Esophagus (tissue), 2 donors: ENCODE data around the gene COL5A3. TPM values are rescaled to one million over a fixed set of nuclear protein-coding genes. Genes with fewer than 3 reads are reported as not detected.
"Not testable (repeated sequence)": the region's sequence is repeated elsewhere in the genome, so short reads cannot be mapped to it uniquely, and the experiment has no call there.

ENCODE experiments used
- H3K27ac ChIP-seq, 2 donors: one replicate each; pipeline ENCODE4 v1.5.1; 2013; ENCODE audit warnings: low read depth in 2 of 2, mild to moderate bottlenecking in 2 of 2, inconsistent platforms in 1 of 2, low read length in 1 of 2, moderate library complexity in 1 of 2
- H3K27me3 ChIP-seq, 2 donors: one replicate each; pipeline ENCODE4 v1.6.1; 2013; ENCODE audit warnings: low read length in 2 of 2, control low read depth in 1 of 2, mild to moderate bottlenecking in 1 of 2; ENCODE audit not compliant: insufficient read depth in 2 of 2, control insufficient read depth in 1 of 2
- H3K36me3 ChIP-seq, 2 donors: one replicate each; pipeline ENCODE4 v1.6.1; 2013; ENCODE audit warnings: low read length in 1 of 2; ENCODE audit not compliant: control insufficient read depth in 2 of 2, insufficient read depth in 2 of 2
- H3K4me1 ChIP-seq, 2 donors: one replicate each; pipeline ENCODE4 v1.6.1; 2013; ENCODE audit warnings: low read length in 1 of 2; ENCODE audit not compliant: control insufficient read depth in 2 of 2, insufficient read depth in 2 of 2
- H3K4me3 ChIP-seq, 2 donors: one replicate each; pipeline ENCODE4 v1.5.1; 2013; ENCODE audit warnings: low read length in 2 of 2, mild to moderate bottlenecking in 2 of 2, low read depth in 1 of 2, moderate library complexity in 1 of 2
- H3K9me3 ChIP-seq, 2 donors: one replicate each; pipeline ENCODE4 v1.6.1; 2013; ENCODE audit warnings: mild to moderate bottlenecking in 2 of 2, low read depth in 1 of 2, low read length in 1 of 2, moderate library complexity in 1 of 2; ENCODE audit not compliant: control insufficient read depth in 2 of 2, insufficient read depth in 1 of 2
- WGBS, 2 donors: extraction: QIAGEN DNeasy Blood & Tissue Kit; methylation state at CpG; one replicate each; pipeline ENCODE4 v1.1.7; 2013; 5-methylcytosine and 5-hydroxymethylcytosine counted together
- polyA plus RNA-seq, 2 donors: library from polyadenylated mRNA; stranded (reverse); fragments of 200-250 nt; gene quantifications; one replicate each; pipeline ENCODE4 v1.2.3, GENCODE V29; 2013
- donor health status: healthy with polysubstance abuse.
- donor health status: Bipolar disorder and iron deficiency.

The COL5A3 gene
- polyA plus RNA-seq, 2 donors, result 5.6 to 6.8 TPM

GRCh38 chr19:10033614-10034013 is 23.3 kb upstream of the COL5A3 start:
- H3K36me3 ChIP-seq, result no peaks in the 10 kb centered on the region
- no peak overlapping the region for H3K27ac ChIP-seq
- H3K27me3 ChIP-seq, result no peaks in the 10 kb centered on the region
- H3K4me3 ChIP-seq, result no peak overlapping the region
- 72 to 73% methylated on average over 8 of the region's 8 CpGs for WGBS, 2 donors
- H3K9me3 ChIP-seq, result no peaks in the 10 kb centered on the region
- no peaks in the 10 kb centered on the region for H3K4me1 ChIP-seq

DNA sequence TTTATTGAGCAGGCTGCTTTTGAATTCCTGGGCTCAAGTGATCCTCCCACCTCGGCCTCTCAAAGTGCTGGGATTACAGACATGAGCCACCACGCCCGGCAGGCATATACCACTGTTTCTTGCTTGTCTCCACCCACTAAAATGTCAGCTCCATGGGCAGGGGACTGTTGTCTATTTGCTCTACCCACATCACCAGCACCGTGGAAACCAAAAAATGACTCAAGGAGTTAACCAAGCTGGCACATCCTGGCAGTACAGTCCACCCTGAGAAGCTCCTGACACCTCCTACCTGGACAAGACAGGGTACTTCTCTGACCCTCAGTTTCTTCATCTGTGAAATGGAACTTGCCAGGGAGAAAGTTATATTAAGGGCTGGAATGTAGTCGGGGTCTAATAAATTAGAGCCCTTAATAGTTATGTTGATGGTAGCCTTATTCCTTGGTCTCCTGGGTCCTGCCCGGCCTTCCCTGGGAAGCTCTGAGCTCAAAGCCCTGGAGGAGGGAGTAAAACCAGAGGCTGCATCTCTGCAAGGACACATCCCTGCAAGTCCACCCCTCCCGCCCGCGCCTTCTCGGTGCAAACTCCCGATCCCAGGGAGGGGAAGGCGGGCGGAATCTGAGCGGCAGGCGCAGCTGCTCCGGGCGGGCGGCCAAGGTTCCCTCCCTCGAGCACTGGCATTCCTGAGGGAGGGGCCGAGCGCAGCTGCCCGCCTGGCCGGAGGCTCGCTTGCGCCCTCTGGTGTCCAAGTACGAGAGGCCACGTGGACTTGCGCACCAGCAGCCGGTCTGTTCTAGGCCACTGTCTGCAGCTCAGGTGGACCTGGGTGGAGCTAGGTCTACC is 17.1 kb upstream of the COL5A3 start:
- 5% methylated on average over 29 of the region's 29 CpGs for WGBS, 2 donors
- Histone ChIP-seq H3K4me3 (no peak overlapping the region), H3K27me3 (no peaks in the 10 kb centered on the region), H3K4me1 (peaks cover 0 to 3% of the 10 kb centered on the region in 2 donors), H3K9me3 (no peaks in the 10 kb centered on the region), H3K27ac (peak overlapping the region in 1 of 2 donors; percentile 23), H3K36me3 (no peaks in the 10 kb centered on the region)

DNA sequence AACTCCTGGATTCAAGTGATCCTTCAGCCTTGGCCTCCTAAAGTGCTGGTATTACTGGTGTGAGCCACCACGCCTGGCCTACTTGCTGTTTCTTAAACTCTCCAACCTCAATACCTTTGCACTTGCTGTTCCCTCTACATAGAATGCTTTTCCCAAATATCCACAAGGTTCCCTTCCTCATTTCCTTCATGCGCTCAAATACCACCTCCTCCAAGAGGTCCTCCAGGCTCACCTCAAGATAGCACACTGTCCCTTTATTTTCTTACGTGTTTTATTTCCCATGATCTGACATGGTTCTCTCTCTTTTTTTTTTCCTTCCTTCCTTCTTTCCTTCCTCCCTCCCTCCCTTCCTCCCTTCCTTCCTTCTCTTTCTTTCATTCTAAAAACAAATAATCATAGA is 16.4 kb upstream of the COL5A3 start:
- Histone ChIP-seq H3K4me1 (peaks cover 0 to 3% of the 10 kb centered on the region in 2 donors), H3K36me3 (no peaks in the 10 kb centered on the region), H3K27me3 (no peaks in the 10 kb centered on the region), H3K9me3 (no peaks in the 10 kb centered on the region), H3K27ac (no peak overlapping the region), H3K4me3 (no peak overlapping the region)
- 87 to 90% methylated on average over 3 of the region's 3 CpGs for WGBS, 2 donors

DNA sequence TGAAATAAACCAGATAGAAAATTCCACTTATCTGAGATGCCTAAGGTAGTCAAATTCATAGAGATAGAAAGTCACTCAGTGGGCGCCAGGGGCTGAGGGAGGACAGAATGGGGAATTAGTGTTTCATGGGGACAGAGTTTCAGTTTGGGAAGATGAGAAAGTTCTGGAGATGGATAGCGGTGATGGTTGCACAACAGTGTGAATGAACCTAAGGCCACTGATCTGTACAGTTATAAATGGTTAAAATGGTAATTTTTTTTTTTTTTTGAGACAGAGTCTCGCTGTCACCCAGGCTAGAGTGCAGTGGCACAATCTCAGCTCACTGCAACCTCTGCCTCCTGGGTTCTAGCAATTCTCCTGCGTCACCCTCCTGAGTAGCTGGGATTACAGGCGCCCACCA is 12.8 kb upstream of the COL5A3 start:
- not testable (repeated sequence) for H3K9me3 ChIP-seq, H3K27ac ChIP-seq, H3K27me3 ChIP-seq, H3K4me3 ChIP-seq, H3K4me1 ChIP-seq, H3K36me3 ChIP-seq
- 79 to 92% methylated on average over 5 of the region's 5 CpGs for WGBS, 2 donors

DNA sequence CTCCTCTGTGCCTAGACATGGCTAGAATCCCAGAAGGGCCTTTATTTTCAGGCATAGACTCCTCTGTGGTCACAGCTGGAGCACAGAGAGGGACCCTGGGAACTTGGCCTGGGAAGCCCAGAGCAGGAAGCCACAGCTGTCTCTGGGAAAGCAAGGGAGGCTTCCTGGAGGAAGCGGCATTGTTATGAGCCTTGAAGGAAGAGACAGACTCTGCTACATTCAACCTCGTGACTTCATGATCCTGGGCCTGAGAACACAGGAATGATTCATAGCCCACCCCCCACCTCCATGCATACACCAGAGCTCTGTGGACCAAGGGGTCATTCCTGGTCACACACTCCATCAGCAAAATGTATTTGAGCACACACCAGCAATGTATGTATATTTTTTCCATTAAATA is 11.6 kb upstream of the COL5A3 start:
- H3K36me3 ChIP-seq, result no peaks in the 10 kb centered on the region
- H3K27ac ChIP-seq, result no peak overlapping the region
- H3K4me1 ChIP-seq, result no peaks in the 10 kb centered on the region
- no peak overlapping the region for H3K4me3 ChIP-seq
- no peaks in the 10 kb centered on the region for H3K27me3 ChIP-seq
- H3K9me3 ChIP-seq, result no peaks in the 10 kb centered on the region
- WGBS, 2 donors, result 88 to 89% methylated on average over 2 of the region's 2 CpGs

DNA sequence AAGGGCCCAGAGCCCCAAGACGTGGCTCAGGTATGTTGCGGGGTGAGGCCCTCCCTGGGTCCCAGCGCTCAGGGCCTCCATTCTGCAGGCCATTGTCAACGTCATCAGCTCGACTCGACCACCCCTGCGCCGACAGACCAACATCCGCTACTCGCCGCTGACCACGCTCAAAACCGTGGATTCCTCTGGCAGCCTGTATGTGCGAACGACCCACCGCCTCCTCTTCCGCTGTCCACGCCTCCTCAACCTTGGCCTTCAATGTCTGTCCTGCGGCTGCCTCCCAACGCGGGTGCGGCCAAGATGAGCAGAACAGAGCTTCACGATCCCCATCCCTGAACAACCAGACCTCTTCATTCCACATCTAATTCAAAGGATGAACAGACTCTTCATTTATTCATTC is 11.1 kb upstream of the COL5A3 start:
- WGBS, 2 donors, result 91 to 92% methylated on average over 23 of the region's 23 CpGs

DNA sequence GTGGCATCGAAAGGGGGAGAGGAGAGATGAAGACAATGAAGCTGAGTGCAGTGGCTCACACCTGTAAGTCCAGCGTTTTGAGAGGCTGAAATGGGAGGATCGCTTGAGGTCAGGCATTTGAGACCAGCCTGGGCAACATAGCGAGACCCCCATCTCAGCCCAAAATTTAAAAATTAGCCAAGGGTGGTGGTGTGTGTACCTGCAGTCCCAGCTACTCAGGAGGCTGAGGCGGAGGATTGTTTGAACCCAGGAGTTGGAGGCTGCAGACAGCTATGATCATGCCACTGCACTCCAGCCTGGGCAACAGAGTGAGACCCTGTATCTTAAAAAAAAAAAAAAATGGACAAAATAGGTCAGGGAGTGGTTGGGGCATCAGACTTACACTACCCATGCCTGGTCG is 10.5 kb upstream of the COL5A3 start:
- no peak overlapping the region for H3K27ac ChIP-seq
- H3K27me3 ChIP-seq, result no peaks in the 10 kb centered on the region
- no peaks in the 10 kb centered on the region for H3K9me3 ChIP-seq
- no peak overlapping the region for H3K4me3 ChIP-seq
- no peaks in the 10 kb centered on the region for H3K36me3 ChIP-seq
- H3K4me1 ChIP-seq, result no peaks in the 10 kb centered on the region
- 80% methylated on average over 6 of the region's 6 CpGs for WGBS, 2 donors

More for the DNA sequence above, 11.1 kb upstream of the COL5A3 start:
- H3K27me3 ChIP-seq, result no peaks in the 10 kb centered on the region
- H3K4me1 ChIP-seq, result no peaks in the 10 kb centered on the region
- no peak overlapping the region for H3K27ac ChIP-seq
- no peaks in the 10 kb centered on the region for H3K9me3 ChIP-seq
- no peaks in the 10 kb centered on the region for H3K36me3 ChIP-seq
- H3K4me3 ChIP-seq, result no peak overlapping the region

- WGBS, 2 donors, result 66 to 69% methylated on average over 5 of the region's 5 CpGs
- Histone ChIP-seq H3K27ac (no peak overlapping the region), H3K4me1 (no peaks in the 10 kb centered on the region), H3K36me3 (no peaks in the 10 kb centered on the region), H3K9me3 (no peaks in the 10 kb centered on the region), H3K27me3 (no peaks in the 10 kb centered on the region), H3K4me3 (no peak overlapping the region)
Measured at GRCh38 chr19:10019246-10019645, 8.9 kb upstream of the COL5A3 start.

GRCh38 chr19:10018786-10019185 is 8.5 kb upstream of the COL5A3 start:
- Histone ChIP-seq H3K4me3 (no peak overlapping the region), H3K9me3 (no peaks in the 10 kb centered on the region), H3K36me3 (no peaks in the 10 kb centered on the region), H3K27me3 (no peaks in the 10 kb centered on the region), H3K27ac (no peak overlapping the region), H3K4me1 (peaks cover 2% of the 10 kb centered on the region in 2 donors)
- WGBS, 2 donors, result 84 to 86% methylated on average over 9 of the region's 9 CpGs

GRCh38 chr19:10018263-10018662 is 8.0 kb upstream of the COL5A3 start:
- H3K36me3 ChIP-seq, result no peaks in the 10 kb centered on the region
- H3K9me3 ChIP-seq, result no peaks in the 10 kb centered on the region
- H3K27me3 ChIP-seq, result no peaks in the 10 kb centered on the region
- no peak overlapping the region for H3K4me3 ChIP-seq
- 62 to 65% methylated on average over 3 of the region's 3 CpGs for whole genome bisulfite sequencing, 2 donors
- H3K4me1 ChIP-seq, result peaks cover 2% of the 10 kb centered on the region in 2 donors
- H3K27ac ChIP-seq, result no peak overlapping the region
